ENCODE results near the gene EIF5B.

Gene EIF5B

DNA sequence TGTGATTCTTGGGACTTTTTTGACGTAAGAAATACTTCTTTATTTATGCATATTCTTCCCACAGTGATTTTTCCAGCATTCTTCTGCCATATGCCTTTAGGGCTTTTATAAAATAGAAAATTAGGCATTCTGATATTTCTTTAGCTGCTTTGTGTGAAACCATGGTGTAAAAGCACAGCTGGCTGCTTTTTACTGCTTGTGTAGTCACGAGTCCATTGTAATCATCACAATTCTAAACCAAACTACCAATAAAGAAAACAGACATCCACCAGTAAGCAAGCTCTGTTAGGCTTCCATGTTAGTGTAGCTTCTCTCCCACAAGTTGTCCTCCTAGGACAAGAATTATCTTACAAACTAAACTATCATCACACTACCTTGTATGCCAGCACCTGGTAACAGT is 62.6 kb downstream of the EIF5B start:
- H3K4me3 ChIP-seq (ENCODE audit: low read depth, low read length), result no peak overlapping the region
- TF ChIP-seq CTCF (IDR thresholded peaks at IDR 0.05; ENCODE audit: low read depth, low read length, missing control alignments), result no peak
- DNase-seq (ENCODE audit: low read depth), result no peak

DNA sequence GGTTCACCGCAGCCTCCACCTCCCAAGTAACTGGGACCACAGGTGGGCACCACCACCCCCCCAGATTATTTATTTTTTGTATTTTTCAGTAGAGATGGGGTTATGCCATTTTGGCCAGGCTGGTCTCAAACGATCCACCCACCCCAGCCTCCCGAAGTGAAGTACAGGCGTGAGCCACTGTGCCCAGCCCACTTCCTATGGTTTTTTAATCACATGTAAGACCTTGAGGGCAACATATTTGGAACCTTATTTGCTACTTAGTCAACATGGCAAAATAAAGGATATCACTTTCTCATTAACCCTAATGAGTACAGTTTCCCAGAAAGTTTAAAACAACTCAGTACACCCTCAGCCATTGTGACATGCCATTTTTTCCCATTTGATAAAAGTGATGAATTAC is 64.7 kb downstream of the EIF5B start:
- DNase-seq (ENCODE audit: low read depth), result no peak
- no peak for TF ChIP-seq CTCF (IDR thresholded peaks at IDR 0.05; ENCODE audit: low read depth, low read length, missing control alignments)
- no peak overlapping the region for H3K4me3 ChIP-seq (ENCODE audit: low read depth, low read length)

DNA sequence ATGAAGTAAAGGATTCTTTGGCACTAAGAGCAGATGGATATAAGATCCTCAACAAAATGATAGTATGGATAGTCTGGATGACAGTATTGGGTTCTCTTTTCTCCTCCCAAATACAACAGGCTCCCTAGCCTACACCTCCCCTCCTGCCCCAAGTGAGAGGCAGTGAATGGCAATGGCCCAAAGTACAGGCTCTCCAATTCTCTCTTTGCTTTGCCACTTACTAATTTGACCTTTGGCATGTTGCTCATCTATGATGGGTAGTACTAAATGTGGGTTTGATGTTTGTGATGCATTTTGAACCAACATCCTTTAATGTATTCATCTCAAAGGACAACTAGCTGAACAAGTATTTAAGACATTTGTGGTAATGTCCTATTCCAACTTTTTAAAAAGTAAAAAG is 65.9 kb downstream of the EIF5B start:
- DNase-seq (ENCODE audit: low read depth), result no peak
- no peak for TF ChIP-seq CTCF (IDR thresholded peaks at IDR 0.05; ENCODE audit: low read depth, low read length, missing control alignments)
- no peak overlapping the region for H3K4me3 ChIP-seq (ENCODE audit: low read depth, low read length)

GRCh38 chr2:99403524-99403923 is 66.3 kb downstream of the EIF5B start:
- DNase-seq (ENCODE audit: low read depth), result no peak
- no peak overlapping the region for H3K4me3 ChIP-seq (ENCODE audit: low read depth, low read length)
- no peak for TF ChIP-seq CTCF (IDR thresholded peaks at IDR 0.05; ENCODE audit: low read depth, low read length, missing control alignments)

DNA sequence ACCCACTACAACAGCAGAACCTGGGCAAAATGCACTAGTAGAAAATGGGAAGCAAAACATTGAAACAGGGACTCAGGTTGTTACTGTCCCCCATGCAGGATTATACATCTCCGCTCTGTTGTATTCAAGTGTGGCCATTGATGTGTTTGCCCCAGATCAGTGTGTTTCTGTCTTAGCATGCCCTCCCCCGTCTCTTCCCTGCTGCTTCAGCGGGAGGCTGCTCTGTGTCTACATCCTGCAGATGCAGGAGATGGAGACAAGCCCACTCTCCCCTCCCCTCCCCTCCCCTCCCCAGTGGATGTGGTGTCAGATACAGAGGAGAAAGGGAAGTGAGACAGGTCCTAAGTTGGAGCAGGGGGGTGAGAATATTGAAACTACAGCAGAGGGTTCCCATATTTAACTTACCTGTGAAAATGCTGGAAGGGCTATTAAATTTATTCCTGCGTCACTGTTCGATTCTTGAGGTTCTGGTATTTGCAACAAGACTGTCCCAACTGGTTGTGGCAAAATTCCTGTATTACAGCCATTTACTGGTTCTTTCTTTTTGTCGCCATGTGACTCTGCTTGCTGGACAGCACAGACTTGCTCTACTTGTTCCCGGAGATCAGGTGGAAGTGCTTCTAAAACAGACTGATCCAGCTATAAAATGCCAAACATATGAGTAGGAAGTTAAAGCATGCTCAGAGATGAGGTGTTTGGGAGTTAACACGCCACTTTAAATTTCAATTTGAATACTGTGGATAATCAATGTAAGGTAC is 67.0 kb downstream of the EIF5B start:
- DNase-seq (ENCODE audit: low read depth), result no peak
- TF ChIP-seq CTCF (IDR thresholded peaks at IDR 0.05; ENCODE audit: low read depth, low read length, missing control alignments), result no peak

DNA sequence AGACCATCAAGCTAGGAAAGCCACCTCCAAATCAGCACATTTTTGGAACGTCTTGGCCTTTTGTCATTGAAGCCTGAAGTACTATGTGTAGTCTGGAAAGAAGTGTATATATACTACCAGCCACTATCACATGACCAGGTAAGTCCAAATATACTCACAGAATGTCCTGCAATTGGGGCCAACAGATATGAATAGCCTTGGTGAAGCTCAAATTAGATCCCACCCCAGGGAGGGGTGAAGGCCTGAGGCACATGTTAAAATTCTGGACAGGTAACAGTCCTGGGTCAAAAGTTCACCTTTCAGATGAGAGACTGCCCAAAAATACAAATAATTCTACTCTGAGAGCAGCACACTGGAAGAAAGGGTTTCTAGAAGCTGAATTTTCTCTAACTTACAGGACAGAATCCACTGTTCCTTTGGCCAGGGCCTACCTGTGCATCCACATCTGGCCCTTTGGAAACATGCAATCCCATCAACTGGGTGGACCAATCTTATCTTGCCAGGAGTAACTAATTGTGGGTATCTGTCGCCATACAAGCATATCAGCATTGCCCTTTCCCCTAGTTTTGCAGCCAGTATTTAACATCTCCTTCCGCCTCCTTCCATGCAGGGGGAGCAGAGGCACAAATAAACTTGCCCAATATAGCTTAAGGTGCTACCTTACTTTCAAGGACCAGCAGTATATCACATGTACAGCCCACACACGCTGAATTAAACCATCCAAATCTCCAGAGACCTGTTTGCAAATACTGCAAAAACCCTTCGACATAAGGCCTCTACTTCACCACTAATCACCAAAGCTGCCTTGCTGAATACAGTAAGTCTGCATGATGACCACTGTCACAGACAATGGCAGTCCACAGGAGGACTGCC is 67.8 kb downstream of the EIF5B start:
- DNase-seq (ENCODE audit: low read depth), result no peak
- no peak overlapping the region for H3K4me3 ChIP-seq (ENCODE audit: low read depth, low read length)
- no peak for TF ChIP-seq CTCF (IDR thresholded peaks at IDR 0.05; ENCODE audit: low read depth, low read length, missing control alignments)

More for the DNA sequence above, 67.0 kb downstream of the EIF5B start:
- no peak overlapping the region for H3K4me3 ChIP-seq (ENCODE audit: low read depth, low read length)

Data from GM12864 (cell line).